ENCODE measurements around the gene THSD4. TPM values are rescaled to one million over a fixed set of nuclear protein-coding genes. Genes with fewer than 3 reads are reported as not detected.
"Not testable (repeated sequence)": the region's sequence is repeated elsewhere in the genome, so short reads cannot be mapped to it uniquely, and the experiment has no call there.

THSD4 gene
- total RNA-seq, 4 donors from 2014 or later = 16.6 to 25.3 (median 24.1) TPM

DNA sequence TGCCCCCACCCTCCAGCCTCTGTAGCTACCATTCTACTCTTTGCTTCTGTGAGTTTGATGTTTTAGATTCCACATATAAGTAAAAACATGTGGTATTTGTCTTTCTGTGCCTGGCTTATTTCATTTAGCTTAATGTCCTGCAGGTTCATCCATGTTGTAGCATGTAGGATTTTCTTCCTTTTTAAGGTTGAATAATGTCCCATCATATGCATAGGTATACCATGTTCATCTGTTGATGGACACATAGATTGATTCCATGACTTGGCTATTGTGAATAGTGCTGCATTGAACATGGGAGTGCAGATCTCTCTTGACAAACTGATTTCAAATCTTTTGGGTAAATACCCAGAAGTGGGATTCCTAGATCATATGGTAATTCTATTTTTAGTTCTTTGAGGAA lies 11.8 kb downstream of the THSD4 start:
- H3K27me3 ChIP-seq = no peaks in the 10 kb centered on the region
- H3K4me1 ChIP-seq = no peaks in the 10 kb centered on the region
- TF ChIP-seq POLR2AphosphoS5 (IDR thresholded peaks at IDR 0.05) (no peak), POLR2A (IDR thresholded peaks at IDR 0.05) (no peak), EP300 (IDR thresholded peaks at IDR 0.05) (no peak)
- TF ChIP-seq, protein P1, sequence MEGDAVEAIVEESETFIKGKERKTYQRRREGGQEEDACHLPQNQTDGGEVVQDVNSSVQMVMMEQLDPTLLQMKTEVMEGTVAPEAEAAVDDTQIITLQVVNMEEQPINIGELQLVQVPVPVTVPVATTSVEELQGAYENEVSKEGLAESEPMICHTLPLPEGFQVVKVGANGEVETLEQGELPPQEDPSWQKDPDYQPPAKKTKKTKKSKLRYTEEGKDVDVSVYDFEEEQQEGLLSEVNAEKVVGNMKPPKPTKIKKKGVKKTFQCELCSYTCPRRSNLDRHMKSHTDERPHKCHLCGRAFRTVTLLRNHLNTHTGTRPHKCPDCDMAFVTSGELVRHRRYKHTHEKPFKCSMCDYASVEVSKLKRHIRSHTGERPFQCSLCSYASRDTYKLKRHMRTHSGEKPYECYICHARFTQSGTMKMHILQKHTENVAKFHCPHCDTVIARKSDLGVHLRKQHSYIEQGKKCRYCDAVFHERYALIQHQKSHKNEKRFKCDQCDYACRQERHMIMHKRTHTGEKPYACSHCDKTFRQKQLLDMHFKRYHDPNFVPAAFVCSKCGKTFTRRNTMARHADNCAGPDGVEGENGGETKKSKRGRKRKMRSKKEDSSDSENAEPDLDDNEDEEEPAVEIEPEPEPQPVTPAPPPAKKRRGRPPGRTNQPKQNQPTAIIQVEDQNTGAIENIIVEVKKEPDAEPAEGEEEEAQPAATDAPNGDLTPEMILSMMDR (IDR thresholded peaks at IDR 0.05) = no peak
- H3K27ac ChIP-seq = no peak overlapping the region
- H3K4me3 ChIP-seq = no peak overlapping the region
- no peak for DNase-seq (ENCODE audit: low spot score in 2 of 2)
- H3K9me3 ChIP-seq = no peaks in the 10 kb centered on the region
- no peaks in the 10 kb centered on the region for H3K36me3 ChIP-seq

DNA sequence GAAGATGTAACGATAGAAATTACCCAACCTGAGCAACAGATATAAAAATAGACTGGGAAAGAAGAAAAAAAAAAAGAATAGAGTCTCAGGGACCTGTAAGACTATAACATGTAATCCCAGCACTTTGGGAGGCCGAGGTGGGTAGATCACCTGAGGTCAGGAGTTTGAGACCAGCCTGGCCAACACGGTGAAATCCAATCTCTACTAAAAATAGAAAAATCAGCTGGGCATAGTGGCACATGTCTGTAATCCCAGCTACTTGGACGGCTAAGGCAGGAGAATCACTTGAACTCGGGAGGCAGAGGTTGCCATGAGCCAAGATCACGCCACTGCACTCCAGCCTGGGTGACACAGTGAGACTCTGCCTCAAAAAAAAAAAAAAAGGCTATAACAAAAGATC lies 12.9 kb downstream of the THSD4 start:
- 83% methylated on average over 6 of the region's 6 CpGs for WGBS
- H3K9me3 ChIP-seq; H3K27me3 ChIP-seq; H3K36me3 ChIP-seq; H3K4me3 ChIP-seq; H3K4me1 ChIP-seq; DNase-seq (ENCODE audit: low spot score in 2 of 2); H3K27ac ChIP-seq: not testable (repeated sequence)

DNA sequence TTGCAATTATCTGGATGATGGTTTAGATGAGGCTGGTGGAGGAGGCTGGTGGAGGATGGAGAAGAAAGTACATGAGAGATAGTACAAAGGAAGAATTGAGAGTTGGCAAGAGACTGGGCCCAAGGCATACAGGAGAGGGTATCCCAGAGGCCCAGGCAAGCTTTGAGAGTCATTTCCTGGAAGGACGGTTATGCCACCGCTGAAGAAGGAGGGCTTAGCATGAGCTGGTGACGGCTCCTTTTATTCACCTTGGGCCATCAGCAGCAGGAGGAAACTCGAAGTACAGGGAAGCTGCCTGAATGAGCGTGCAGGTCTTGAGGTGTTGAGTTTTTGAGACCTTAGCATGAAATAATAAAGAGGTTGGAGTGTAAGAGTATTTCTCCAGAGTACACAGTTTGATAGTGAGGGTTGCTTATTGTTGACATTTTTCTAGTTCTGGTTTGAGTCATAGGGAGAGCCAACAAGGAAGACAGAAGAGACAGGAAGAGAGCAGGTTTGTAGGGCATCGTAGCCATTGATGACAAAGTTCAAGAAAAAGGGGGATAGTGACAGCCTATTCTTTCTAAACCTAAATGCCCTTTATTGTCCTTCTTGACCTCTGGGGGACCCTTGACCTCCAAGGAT lies 13.8 kb downstream of the THSD4 start:
- Histone ChIP-seq H3K36me3 (no peaks in the 10 kb centered on the region), H3K4me3 (no peak overlapping the region), H3K9me3 (no peaks in the 10 kb centered on the region), H3K27ac (no peak overlapping the region), H3K27me3 (no peaks in the 10 kb centered on the region), H3K4me1 (no peaks in the 10 kb centered on the region)
- 86% methylated on average over 6 of the region's 6 CpGs for WGBS
- no peak for TF ChIP-seq EP300 (IDR thresholded peaks at IDR 0.05)
- TF ChIP-seq POLR2AphosphoS5 (IDR thresholded peaks at IDR 0.05) = no peak
- no peak for TF ChIP-seq POLR2A (IDR thresholded peaks at IDR 0.05)
- TF ChIP-seq, protein P1 (IDR thresholded peaks at IDR 0.05) = no peak
- DNase-seq (ENCODE audit: low spot score in 2 of 2) = no peak

DNA sequence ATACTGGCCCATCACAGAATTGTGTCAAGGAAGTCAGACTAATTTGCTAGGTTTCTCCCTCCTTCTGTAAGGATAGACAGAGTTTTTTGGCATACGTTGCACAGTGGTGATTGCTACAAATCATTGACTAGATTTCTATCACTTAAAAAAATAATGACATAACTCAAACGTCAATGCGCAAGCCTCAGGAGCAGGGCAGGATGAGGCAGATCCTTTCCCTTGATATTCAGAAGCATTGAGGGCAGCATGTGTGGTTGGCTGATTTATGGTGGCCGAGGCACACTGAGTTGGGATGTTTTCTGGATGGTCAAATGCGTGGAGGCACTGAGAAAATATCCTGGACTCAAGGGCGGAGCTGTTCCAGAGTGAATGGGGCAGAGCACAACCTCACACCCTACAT lies 14.4 kb downstream of the THSD4 start:
- no peak for DNase-seq (ENCODE audit: low spot score in 2 of 2)
- Histone ChIP-seq H3K4me1 (no peaks in the 10 kb centered on the region), H3K36me3 (no peaks in the 10 kb centered on the region), H3K27me3 (no peaks in the 10 kb centered on the region), H3K4me3 (no peak overlapping the region), H3K9me3 (no peaks in the 10 kb centered on the region), H3K27ac (no peak overlapping the region)
- TF ChIP-seq, protein P1 (IDR thresholded peaks at IDR 0.05) = no peak
- TF ChIP-seq EP300 (IDR thresholded peaks at IDR 0.05) (no peak), POLR2A (IDR thresholded peaks at IDR 0.05) (no peak), POLR2AphosphoS5 (IDR thresholded peaks at IDR 0.05) (no peak)
- 56% methylated on average over 6 of the region's 6 CpGs for WGBS

DNA sequence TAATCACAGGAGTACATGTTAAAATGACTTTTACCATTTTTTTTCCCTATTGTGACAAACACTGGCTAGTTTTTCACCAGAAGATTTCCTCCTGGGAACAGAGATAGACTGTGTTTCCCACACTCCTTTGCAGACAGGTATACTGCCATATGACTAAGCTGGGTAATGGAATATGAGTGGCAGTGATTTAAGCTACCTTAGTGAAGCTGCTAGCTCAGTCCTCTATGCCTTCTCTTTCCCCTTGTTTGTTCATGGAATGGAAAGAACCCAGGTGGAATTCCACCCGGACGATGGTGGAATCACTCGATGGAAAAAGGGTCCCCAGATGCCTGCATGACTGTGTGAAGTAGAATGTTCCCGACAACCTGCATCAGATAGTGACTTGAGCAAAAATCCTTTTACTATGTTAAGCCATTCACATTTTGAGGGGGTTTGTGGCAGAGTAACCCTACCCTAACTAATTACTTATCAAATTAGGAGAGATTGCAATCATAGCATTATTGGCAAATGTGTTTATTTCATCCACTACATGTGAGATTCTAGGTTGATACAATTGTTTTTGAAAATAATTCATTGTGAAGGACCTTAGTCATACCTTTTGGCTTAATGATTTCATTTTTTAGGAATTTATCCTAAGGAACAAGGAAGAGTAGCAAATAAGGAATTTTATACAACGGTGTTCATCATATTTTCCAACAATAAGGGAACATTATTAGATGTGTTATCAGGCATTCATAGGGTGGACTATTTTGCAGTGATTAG lies 16.5 kb downstream of the THSD4 start:
- Histone ChIP-seq H3K36me3 (no peaks in the 10 kb centered on the region), H3K9me3 (no peaks in the 10 kb centered on the region), H3K4me3 (no peak overlapping the region), H3K27ac (no peak overlapping the region), H3K4me1 (no peaks in the 10 kb centered on the region), H3K27me3 (no peaks in the 10 kb centered on the region)
- WGBS = 89% methylated on average over 5 of the region's 5 CpGs
- DNase-seq (ENCODE audit: low spot score in 2 of 2) = no peak
- TF ChIP-seq EP300 (IDR thresholded peaks at IDR 0.05) (no peak), POLR2AphosphoS5 (IDR thresholded peaks at IDR 0.05) (no peak), POLR2A (IDR thresholded peaks at IDR 0.05) (no peak)
- TF ChIP-seq, protein P1 (IDR thresholded peaks at IDR 0.05) = no peak

All from suprapubic skin (tissue), 4 donors.